T follicular helper cell (primary cell): ENCODE results near the gene KRTAP10-8.
"Not testable (repeated sequence)": the region's sequence is repeated elsewhere in the genome, so short reads cannot be mapped to it uniquely, and the experiment has no call there.

Experiments
- DNase-seq: peaks from one replicate; pipeline ENCODE4 v3.0.0-alpha.2; 2020; ENCODE audit warnings: low read depth

The KRTAP10-8 gene

DNA sequence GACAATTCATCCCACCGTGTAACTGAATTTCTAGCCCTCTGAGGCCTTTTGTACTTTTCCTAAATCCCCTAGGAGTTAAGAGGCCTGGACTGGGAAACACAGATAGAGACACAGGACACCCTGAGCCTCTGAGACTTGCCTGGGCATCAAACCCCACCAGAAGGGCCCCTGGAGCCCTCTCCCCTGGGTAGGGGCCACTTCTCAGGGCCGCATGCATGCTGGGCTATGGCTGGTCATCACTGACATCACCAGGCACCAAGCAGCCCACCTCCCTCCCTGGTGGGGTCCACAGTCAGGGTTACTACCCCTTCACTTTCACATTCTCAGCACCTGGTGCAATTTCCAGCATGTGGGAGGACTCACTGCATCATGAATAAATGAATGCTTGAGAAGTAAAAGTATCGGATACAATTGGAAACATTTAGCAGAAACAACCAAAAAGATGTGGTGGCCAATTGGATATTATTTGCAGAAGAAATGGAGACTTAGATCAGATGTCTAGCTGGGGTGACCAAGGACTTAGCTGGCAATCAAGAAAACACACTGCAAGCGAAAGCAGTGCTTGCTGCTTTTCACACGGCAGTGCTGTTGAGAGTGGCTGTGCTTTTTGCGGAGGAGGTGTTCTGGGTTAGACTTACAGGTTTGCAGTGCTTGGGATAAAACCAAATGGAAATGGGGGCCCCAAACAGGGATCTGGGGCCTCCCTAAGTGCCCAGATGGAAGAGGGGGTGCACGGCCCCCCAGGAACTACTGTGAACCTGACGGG, 12.4 kb upstream of the KRTAP10-8 start:
- no peak for DNase-seq

- not testable (repeated sequence) for DNase-seq
Observed at GRCh38 chr21:44600118-44600978, 11.5 kb upstream of the KRTAP10-8 start, which contains the start of gene KRTAP10-7. TSS of gene KRTAP10-7 (plus strand) at chr21:44600597. CDS start at chr21:44600622, 25 bp downstream.

DNA sequence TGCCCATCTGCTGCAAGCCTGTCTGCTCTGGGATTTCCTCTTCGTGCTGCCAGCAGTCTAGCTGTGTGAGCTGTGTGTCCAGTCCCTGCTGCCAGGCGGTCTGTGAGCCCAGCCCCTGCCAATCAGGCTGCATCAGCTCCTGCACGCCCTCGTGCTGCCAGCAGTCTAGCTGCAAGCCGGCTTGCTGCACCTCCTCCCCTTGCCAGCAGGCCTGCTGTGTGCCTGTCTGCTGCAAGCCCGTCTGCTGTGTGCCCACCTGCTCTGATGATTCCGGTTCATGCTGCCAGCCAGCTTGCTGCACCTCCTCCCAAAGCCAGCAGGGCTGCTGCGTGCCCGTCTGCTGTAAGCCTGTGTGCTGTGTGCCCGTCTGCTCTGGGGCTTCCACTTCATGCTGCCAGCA, 10.8 kb upstream of the KRTAP10-8 start:
- not testable (repeated sequence) for DNase-seq

DNA sequence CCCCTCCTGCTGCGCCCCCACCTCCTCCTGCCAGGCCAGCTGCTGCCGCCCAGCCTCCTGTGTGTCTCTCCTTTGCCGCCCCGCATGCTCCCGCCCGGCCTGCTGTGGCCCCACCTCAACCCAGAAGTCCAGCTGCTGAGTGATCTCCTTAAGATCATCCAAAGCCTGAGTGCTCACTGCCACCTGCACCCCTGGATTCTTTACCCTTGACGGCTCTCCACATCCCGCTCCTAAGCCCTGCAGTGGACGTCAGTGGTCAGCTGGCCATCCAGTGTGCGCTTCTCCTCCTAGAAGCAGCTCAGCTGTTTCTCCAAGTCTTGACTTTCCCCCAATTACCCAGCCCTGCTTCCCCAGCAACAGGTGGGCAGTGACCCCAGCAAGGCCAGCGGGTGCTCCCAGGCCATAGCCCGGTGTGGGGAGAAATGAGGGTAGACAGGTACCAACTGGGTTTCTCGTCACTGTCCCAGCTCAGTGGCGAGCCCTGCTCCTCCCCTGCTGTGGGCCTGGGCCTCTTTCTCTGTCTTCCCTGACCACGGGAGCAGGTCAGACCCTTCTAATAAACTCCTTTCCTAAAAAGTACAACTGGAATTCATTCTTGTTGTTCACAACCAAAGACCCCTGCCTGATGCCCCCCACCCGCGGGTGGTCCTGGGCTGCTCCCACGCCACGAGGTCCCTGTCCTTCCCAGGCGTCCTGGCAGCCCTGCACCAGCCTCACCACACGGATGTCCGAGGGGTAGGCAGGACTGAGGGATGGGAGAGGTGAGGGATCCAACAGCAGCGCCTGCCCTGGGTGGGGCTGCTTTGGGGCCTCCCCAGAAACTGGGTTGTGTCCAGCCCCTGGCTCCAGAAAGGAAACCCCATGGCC, 10.1 kb upstream of the KRTAP10-8 start:
- DNase-seq, result no peak

DNA sequence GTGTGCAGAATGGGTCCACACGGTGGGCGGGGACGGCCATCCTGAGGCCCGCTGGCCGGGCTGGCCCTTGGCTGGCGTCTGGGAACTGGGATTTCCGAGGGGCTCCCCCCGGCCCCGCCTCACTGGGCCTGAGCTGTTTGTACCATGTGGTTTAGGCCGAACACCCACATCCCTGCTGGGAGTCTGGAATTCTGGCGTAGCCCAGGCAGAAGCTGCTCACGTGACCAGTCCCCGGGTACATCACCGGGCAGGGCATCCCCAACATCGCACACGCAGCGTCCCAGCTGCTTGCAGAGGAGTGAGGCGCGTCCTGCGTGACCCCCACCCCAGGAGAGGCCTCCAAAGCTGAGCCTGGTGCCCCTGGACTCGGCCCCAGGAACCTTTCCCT, 9.4 kb upstream of the KRTAP10-8 start:
- no peak for DNase-seq

DNA sequence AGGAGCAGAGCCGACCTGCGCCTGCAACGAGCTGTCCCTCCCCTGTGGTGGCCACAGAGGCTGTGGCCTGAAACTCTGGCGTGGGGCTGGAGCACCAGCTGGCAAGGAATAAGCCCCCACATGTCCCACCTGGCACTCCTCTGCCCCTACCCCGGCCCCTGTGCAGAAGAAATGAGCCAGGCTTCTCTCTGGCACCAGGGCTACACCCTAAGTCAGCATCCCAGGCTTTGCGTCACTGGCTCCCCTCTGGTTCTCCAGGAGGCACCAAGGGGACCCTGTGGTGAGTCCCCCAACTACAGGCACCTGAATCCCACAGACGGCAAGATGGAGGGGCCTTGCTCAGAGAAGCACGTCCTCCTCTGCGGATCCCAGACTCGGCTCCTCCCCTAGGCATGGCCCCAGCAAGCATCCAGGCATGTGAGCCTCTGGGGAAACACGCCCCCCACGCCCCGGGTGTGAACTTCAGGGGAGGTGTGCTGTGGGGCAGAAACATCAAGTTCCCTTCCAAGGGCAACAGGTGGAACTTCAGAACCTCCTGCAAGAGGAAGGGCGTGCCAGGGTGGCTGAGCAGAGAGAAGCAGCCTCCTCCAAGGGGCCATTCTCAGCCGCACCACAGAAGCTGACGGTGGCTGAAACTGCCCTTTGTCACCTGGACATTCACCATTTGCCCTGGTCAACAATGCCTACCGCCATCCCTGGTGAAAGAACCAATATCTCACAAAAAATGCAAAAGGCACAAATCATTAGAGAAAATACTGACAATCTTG, 8.6 kb upstream of the KRTAP10-8 start:
- DNase-seq, result no peak

- DNase-seq, result no peak
Observed at GRCh38 chr21:44603911-44604310, 8.0 kb upstream of the KRTAP10-8 start.

GRCh38 chr21:44606495-44606894, 5.4 kb upstream of the KRTAP10-8 start:
- no peak for DNase-seq

GRCh38 chr21:44609193-44609592, 2.7 kb upstream of the KRTAP10-8 start:
- no peak for DNase-seq

- DNase-seq, result not testable (repeated sequence)
Observed at GRCh38 chr21:44610157-44610843, 1.6 kb upstream of the KRTAP10-8 start.

- no peak for DNase-seq
Observed at GRCh38 chr21:44611551-44611950, 328 bp upstream of the KRTAP10-8 start.

DNA sequence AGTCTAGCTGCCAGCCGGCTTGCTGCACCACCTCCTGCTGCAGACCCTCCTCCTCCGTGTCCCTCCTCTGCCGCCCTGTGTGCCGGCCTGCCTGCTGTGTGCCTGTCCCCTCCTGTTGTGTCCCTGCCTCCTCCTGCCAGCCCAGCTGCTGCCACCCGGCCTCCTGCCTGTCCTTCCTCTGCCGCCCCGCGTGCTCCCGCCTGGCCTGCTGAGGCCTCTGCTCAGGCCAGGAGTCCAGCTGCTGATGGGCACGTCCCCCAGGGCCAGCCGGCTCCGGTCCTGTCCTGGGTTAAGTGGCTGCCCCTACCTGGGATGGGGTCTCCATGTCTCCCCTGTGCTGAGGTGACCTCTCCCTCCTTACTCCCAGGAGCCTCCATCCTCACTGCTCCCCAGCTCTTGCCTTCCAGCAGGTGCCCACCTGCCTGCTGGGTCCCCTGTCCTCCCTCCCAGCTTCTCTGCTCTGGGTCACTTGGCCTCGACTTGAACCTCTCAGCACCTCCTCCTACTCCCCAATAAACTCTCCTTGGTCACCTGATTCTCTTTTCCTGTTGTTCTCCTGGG, 870 bp downstream of the KRTAP10-8 start:
- no peak for DNase-seq

GRCh38 chr21:44613386-44614155, 1.7 kb downstream of the KRTAP10-8 start:
- no peak for DNase-seq

DNA sequence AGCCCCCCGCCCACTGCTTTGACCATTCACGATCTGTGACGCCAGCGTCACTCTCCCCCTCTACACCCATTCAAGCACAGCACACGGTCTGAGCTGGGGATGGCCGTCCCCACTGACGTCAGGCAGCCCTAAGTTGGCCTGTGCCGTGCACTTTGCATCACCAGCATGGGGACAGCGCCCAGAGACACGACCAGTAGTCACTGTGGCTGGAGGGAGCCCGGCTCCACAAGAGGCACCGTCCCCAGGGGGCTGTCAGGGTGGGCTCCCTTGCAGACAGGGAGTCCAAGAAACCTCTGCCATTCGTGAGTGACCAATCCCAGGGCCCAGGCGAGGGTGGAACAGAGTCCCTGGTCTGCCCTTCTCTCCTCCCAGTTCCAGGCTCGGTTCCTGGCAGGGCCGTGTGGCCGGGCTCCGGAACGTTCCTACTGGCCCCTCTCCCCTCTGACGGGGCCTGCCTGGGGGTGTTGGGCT, 2.3 kb downstream of the KRTAP10-8 start:
- DNase-seq, result no peak

DNA sequence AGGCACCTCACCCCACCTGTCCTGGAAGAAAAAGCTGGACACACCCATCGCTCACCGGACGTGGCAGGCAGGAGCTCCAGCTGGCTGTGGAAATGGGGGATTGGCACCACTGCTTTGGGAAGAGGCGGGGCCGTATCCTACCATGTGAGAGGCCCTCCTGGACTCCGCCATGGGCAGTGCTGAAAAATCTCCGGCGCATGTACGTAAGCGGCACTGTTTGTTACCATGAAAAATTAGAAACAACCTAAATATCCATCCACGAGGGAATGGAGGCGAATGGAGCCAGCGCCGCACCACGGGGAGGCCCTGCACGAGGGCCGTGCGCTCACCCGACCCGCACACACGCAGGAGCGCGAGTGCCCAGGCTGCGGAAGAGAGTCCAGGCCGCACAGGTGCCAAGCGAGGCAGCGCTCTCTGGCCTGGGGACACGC, 3.1 kb downstream of the KRTAP10-8 start:
- no peak for DNase-seq

DNA sequence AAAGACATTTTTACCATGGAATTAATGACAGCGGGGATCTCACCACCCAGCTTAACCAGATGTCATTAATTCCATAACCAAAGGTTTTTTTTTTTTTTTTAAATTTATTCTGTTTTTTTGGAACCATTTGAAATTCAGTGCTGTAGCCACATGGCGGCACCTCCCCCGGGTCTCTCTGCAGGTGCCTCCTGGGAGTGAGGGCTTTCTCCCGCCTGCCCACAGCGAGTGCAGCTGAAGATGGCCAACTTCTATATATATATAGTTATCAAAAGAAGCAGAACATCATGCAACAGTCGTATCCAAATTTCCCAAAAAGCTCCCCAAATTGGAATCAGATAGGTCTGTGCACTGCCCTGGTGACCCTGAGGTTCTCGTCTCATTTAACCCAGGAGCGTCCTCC, 3.6 kb downstream of the KRTAP10-8 start:
- no peak for DNase-seq

- DNase-seq, result no peak
Observed at GRCh38 chr21:44615911-44616590, 4.2 kb downstream of the KRTAP10-8 start.

GRCh38 chr21:44616591-44616926, 4.7 kb downstream of the KRTAP10-8 start:
- DNase-seq, result no peak

DNA sequence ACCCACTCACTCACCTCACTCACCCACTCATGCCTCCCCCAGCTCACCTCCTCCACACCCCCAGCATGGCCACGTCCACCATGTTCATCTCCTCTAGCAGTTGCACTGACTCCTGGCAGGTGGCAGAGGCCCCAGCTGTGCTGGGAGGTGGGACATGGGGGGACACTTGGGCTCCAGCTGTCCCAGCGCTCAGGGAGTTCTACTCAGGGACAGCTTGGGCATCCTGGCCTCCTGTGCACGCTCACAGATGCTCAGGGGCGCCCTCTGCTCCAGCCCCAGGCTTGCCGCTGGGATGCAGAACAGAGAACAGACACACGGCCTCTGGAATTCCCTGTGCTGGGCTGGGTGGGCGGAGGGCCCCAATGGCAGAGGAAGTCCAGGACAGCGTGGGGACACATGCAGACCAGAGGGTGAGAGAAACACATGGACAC, 5.2 kb downstream of the KRTAP10-8 start:
- no peak for DNase-seq
